ENCODE results near the gene VPS8. TPM values are rescaled to one million over a fixed set of nuclear protein-coding genes. Genes with fewer than 3 reads are reported as not detected.

Gene VPS8
- total RNA-seq, 1 donor from 2014 or later = 60.8 TPM

DNA sequence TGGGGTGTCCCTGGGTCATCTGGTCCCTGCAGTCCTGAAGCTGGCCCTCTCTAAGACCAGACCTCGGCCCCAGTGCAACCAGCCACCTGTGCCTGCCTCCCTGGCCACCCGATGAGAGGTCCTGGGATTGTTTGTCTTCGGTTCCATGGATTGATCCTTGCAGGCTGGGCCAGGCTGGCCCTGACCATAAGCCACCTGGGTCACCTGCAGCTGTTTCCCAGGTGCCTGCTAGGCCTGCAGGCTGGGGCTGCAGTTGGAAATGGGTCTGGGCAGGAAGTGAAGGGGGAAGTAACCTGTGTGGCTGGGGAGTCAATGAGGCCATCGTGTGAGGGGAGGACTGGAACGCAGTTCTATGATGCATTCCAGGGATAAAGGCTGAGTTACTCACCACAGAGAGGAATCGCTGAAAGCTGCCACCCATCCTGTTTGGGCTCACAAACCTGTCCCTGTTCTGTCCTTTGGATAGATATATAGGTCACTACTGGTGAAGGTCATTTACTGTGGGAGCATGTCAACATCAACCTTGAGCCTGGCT, 30.9 kb upstream of the VPS8 start:
- intact Hi-C loops (cut with micrococcal nuclease) = no loop called here

DNA sequence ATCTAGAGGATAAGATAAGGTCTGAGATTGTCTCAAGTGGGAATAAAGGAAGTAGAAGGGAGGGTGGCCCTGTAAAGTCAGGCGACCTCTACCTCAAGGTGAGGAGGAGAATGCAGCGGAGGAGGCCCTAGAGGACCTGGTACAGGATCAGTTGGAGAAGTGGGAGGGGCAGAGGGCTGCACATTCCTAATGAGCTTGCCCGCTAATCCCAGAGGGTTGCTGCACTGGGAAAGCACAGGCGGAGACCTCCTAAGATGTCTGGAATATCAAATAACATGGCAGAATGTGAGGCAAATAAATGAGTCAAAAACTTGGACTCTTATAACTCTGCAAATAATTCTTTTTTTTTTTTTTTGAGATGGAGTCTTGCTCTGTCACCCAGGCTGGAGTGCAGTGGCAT, 30.2 kb upstream of the VPS8 start:
- intact Hi-C loops (cut with micrococcal nuclease) = no loop called here

DNA sequence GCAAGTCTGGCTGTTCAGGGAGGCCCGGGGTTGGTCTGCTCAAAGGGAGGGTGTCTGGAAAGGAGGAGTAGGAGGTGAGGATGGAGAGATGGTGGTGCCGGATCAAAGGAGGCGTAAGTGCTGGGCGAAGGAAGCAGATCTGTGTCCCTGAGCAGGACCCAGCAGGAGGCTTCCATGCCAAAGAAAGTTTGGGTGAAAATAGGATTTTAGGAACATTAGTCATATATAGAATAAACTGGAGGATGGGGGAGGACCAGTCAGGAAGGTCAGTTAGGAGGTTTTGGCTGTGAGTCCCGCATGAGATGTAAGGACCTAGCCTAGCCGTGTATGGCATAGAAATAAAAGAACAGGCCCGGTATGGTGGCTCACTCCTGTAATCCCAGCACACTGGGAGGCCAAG, 28.6 kb upstream of the VPS8 start:
- intact Hi-C loops (cut with micrococcal nuclease) = no loop called here

DNA sequence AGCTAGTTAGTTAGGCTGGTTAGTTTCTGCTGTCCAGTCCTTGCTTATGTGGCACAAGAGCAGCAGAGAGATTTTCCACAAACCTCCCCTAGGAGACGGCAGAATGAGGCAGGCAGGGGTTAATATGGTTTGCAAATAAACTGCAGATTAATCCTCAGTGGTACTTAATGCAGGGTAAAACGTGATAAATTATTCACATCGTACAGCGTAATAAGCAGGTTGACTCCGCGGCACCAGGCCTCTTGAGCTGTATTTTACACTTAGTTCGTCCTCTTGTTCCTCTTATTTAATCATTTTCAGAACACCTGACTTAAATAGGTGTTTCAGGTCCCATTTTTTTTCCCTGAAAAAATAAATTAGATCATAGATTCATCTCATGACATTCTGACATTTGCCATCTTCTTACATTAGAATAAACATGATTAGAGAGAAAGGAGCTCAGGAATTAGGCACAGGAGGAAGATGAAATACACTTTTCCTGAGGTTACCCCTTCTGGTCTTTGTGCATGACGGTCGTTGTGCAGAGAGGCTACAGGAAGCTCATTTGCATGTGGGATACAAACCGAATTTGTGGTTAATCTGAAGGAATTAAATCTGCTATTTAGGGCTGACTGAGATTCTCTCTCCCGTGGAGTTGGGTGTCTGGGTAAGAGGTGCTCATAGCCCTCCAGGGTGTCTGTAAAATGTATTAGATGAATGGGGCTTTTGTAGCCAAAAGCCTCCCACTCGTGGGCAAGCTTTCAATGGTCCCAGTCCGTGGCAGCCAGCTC, 27.1 kb upstream of the VPS8 start:
- intact Hi-C loops (cut with micrococcal nuclease) = no loop called here

DNA sequence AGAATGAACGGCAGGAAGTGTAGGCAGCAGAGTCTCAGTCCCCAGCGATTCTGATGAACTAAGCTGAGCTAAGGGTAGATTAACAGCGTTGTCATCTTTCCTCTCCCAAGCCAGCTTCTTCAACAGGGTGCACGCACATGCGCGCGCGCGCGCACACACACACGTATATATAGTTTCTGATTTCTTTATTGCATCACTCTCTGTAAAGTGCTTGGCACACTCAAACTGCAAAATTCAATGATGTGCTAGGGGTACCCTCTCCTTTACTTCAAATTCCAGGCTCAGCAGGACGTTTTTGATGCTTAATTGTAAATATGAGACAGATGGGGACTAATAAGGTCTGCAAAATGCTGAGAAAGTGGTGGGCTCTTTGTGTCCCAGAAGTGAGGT, 26.1 kb upstream of the VPS8 start:
- intact Hi-C loops (cut with micrococcal nuclease) = no loop called here

DNA sequence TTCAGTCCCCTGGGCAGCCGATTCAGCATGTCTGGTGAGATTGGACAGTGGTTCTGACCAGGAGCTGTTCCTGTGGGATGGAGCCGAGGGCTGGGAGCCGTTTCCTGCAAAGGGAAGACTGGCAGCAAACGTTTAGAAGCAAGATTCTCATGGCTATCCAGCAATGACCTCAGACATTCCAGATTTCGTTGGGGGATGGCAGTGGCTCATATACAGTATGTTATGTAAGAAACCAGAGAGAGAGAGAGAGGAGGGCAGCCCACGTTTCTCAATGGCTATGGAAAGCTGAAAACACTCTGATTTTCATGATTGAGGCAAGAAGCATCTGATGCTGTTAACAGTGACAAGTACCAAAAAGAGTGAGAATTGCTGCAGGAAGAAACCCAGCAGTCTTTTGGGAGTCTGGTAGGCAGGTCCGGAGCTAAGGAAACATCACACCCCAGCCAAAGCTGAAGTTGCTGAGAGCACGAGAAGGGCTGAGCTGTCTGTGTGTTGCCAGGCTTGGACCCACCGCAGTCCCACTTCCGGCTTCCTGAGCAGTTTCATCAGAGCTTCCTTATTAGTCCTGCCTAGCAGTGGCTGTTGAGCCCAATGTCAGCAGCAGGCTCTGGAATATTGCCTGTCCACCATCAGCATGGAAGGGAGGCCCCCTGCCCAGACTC, 25.6 kb upstream of the VPS8 start:
- intact Hi-C loops (cut with micrococcal nuclease) = no loop called here

DNA sequence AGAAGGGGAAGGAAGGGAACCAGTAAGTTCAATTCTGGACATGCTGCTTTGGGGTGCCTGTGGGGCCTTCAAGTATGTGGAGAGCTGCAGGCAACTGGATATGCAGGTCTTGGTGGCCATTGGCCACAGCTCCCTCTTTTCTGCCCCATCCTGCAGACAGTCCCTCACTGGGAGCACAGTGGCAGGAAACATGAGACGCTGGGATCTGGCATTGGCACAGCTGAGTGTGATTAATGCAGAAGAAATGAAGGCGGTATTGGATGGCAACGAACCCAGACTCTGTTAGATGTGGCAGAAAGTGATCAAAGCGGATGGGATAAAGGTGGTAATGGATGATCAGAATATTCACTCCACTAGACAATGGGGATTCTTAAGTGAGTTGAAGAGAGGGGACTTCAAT, 23.2 kb upstream of the VPS8 start:
- intact Hi-C loops (cut with micrococcal nuclease) = no loop called here

DNA sequence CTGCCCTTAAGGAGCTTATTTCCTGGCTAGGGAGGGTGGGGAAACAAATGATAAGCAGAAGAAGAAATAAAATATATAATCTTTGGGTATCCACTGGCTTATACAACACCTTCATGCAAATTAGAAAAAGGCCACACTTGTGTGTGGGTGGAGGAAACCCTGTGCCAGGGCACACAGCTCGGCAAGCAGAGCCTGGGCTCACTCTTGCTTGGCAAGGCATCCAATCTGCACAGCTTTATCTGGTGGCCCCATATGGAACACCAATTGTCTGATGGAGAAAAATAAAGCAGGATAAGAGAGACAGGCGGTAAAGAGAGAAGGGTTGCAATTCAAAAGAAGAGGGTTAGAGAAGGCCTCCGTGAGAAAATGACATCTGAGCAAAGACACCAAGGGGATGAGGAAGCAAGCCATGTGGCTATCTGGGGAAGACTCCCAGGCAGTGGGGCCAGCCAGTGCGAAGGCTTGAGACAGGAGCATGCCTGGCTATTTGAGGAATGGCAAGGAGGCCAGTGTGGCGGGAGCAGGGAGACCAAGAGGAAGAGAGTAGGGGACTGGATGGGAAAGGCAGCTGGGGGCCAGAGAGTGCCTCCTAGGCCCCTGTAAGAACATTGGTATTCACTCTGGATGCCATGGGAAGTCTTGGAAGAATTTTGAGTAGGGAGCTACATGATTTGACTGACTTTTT, 22.5 kb upstream of the VPS8 start:
- intact Hi-C loops (cut with micrococcal nuclease) = no loop called here

DNA sequence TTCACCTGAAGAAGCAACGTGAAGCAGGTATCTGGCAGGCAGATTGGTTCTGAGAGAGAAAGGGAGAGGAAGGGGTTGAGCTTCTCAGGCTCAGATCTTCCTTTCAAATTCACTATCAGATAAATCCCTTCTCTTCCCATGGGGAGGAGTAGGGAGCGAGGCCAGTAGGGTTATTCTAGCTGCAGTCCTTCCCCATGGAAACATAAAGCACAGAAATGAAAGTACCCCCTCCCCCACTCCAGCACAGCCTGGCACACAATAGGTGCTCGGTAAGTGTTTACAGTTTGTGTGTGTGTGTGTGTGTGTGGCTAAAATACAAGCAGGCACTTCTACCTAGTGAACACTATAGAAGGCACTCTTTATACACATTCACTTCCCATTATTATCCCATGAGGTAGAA, 20.8 kb upstream of the VPS8 start:
- intact Hi-C loops (cut with micrococcal nuclease) = no loop called here

DNA sequence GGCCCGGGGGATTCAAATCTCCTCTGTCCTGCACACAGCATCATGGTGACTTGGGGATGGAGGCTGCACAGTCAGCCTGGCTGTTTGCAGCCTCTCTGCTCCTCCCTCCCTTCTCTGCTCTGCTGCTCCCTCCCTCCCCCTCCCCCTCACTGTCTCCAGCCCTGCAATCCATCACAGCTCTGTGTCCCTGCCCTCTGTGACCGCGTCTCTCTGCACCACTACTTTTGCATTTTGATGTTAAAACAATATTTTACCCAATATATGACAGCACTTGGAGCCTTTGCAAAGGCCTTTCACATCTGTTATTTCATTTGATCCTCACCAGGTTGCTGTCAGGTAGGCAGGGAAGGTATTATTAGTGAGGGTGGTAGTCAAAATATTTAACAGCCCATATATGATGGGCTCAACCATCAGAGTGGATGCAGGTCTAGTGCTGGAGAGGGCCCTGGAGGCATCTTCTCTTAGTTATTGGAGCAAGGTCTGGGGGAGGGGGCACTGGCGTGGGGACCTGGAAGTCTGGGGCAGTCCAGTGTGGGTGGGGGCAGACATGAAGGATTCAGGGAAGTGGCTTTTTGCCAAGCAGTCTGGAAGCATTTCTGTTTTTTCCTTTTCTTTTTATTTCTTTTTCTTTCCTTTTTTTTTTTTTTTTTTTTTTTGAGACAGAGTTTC, 16.3 kb upstream of the VPS8 start:
- intact Hi-C loops (cut with micrococcal nuclease) = no loop called here

DNA sequence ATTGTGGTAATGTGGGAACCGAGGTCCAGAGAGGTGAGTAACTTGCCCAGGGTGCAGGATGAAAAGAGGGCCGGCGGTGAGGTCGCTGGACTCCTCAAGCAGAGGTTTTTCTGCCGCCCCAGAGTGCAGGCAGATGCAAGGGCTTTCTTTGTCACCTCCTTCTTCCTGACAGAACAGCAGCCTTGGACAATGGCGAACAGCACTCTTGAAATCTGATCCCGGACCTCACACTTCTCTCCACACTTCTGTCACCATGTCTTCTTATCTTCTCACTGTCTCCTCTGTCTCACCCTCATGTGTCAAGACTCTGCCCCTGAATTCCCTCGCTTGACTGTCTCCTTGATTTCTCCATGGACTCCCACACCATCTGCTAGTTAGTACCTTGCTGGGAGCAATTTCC, 15.4 kb upstream of the VPS8 start:
- intact Hi-C loops (cut with micrococcal nuclease) = no loop called here

DNA sequence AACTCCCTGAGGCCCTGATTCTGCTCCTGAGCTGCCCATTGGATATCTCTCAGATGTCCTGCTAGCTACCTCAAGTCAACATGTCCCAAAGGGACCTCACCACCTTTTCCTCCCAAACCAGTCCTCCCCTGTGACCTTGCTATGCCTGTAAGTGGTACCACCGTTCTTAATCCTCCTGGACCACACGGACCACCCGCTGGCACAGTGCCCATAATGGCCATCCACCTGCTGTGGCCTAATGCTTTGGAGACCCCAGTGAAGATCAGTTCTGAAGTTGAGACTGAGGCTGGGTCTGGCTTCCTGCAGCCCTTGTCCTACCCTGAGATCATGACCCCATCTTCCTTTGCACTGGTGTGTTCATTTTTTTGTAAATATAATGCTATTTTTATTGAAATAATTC, 15.0 kb upstream of the VPS8 start:
- intact Hi-C loops (cut with micrococcal nuclease) = no loop called here

DNA sequence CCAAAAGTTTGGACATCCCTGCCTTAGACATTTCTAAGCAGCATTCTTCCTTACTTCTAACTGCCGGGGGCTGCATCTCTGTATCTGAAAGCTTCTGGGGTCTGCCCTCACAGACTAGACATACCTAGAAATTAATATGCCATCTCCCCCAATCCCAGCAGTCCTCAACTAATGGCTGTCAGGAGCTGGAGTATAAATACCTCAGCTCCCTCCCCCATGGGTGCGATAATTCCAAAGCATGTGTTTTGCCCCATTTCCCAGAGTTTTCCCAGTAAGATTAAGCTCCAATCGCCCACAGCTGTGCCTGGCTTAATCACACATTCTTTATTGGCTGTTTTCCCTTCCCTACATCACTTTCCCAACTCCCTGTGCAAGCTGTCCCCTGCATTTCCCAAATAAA, 13.8 kb upstream of the VPS8 start:
- intact Hi-C loops (cut with micrococcal nuclease) = no loop called here

DNA sequence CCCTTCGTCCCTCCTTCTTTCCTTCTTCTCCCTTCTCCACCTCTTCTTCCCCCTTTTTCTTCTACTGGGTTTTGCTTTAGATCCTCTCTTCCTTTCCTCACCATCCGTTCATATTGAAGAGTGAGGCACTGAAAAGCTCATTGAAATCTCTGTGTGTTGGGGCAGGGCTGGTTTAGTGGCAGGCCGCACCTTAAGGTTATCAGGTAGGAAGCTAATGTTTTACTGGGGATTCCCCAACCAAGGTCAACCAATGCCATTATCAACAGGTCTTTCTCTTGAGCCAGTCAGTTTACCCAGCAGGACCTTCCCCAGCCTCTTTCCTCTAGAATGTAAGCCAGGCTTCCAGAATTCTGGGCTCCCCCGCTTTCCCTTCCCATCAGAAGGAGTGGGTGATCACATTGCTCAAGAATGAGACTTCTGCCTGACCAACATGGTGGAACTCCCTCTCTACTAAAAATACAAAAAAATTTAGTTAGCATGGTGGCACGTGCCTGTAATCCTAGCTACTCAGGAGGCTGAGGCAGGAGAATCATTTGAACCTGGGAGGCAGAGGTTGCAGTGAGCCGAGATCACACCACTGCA, 11.5 kb upstream of the VPS8 start:
- intact Hi-C loops (cut with micrococcal nuclease) = loop anchor here (10.0 kb wide), 1 partner anchor 374 kb away; no protein-coding TSS in a partner anchor

DNA sequence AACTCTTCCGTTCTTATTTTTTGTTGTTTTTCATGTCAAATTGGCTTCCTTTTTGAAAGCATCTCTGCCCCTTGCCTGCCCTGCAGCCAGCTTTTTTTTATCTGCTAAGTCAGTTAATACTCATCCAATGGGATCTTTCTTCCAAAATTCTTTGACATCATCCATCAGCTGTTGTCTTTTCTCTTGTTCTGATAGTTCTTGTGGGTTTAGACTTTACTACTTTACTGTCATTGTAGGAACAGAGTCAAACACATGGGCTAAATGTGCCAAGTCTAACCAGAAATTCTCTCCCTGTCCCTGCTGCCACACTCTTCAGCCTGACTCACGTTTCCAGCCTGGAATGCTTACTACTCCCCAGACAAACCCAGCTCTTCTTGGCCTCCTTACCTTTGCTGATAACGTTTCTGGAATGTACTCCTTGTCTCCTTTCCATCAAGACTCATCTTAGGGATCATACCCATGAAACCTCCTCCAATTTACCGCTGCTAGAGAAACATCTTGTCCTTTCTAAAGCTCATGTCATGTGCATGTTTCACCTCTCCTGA, 10.7 kb upstream of the VPS8 start:
- intact Hi-C loops (cut with micrococcal nuclease) = loop anchor here (10.0 kb wide), 1 partner anchor 373 kb away; no protein-coding TSS in a partner anchor

DNA sequence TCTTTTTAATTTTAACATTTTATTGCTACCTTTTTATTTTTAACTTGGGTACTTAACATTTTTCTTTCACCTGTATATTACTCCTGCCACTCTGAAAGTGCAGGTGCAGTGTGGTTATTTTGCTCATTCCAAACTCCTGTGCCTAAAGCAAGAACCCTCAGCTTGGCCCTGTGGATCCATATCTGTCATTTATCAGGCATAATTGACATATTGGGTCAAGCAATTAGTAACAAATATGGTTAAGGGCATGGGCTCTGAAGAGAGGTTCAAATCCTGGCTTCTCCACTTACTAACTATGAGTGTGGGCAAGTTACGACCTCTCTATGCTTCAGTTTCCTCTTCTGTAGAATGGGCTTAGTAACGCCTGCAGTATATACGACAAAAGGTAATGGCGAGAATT, 9.8 kb upstream of the VPS8 start:
- intact Hi-C loops (cut with micrococcal nuclease) = loop anchor here (10.0 kb wide), 1 partner anchor 373 kb away; no protein-coding TSS in a partner anchor

DNA sequence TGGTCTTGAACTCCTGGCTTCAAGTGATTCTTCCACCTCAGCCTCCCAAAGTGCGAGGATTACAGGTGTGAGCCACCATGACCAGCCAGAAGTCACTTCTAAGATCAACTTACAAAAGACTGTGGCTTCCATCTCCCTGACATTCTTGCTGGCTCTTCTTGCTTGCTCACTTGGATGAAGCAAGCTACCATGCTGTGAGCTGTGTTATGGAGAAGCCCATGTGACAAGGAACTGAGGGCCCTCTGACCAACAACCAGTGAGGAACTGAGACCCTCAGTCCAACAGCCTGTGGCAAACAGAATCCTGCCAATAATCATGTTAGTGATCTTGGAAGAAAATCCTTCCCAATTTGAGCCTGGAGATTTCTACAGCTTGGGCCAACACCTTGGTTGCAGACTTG, 7.2 kb upstream of the VPS8 start:
- intact Hi-C loops (cut with micrococcal nuclease) = loop anchor here (10.0 kb wide), 1 partner anchor 370 kb away; no protein-coding TSS in a partner anchor

DNA sequence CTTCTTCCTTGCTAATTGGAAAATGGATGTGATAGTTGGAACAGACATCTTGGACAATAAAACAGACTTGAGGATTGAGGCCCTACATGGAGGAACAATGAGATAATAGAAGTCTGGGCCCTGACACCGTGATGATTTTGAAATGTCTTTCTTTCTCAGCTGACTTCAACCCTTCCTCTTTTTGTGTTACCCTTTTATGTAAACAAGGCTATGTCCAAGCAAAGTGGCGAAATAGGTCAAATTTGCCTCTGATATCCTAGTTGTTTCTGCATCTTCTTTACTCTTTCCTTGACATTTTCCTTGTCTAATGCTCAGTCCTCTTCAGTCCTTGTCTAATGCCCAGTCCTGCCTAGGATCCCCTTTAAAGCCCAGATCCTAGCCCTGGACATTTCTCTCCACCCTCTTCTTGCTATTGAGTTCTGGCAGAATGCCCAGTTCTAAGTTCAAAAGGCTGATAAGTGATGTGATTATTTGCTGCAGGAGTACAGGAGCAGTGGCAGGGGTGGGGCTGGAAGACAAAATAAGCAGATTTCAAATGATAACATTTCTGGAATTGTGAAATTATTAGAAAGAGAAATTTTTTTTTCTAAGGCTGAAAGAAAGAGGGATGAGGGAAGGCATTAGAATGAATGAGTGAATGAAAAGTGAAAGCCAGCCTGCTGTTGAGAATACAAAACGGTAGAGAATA, 6.5 kb upstream of the VPS8 start:
- intact Hi-C loops (cut with micrococcal nuclease) = loop anchor here (10.0 kb wide), 1 partner anchor 369 kb away; no protein-coding TSS in a partner anchor

DNA sequence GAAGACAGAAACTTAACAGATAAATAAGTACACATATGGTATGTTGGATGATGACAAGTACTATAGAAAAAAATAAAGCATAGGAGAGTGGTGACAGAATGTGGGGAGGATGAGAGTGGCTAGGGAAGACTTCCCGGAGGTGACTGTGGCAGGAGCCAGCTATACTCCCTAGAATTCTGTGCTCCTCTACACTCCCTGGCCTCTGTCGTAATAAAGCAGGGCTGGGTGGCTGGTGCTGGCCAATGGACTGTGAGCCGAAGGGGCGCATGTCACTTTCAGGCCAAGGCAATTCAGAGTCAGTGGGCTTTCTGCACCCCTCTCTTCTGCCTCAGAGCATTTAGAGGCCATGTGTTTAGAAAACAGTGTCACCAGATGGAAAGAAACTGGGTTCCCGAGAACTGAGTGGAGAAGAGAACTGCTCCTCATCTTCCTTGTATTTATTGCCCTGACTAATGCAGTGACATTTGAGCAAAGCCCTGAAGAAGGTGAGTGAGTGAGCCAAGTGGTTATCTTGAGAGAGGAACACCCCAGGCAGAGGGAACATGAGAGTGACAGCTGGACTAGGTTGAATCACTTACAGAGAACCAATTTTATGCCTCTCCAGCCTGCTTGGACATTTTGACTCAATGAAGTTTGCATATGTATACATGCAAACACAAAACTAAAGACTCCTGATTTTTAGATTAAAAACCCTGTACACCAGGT, 5.2 kb upstream of the VPS8 start:
- intact Hi-C loops (cut with micrococcal nuclease) = loop anchor here (10.0 kb wide), 1 partner anchor 368 kb away; no protein-coding TSS in a partner anchor
